Liver (tissue), 9 donors: ENCODE measurements around the gene SPHKAP. TPM values are rescaled to one million over a fixed set of nuclear protein-coding genes. Genes with fewer than 3 reads are reported as not detected.
"Not testable (repeated sequence)": the region's sequence is repeated elsewhere in the genome, so short reads cannot be mapped to it uniquely, and the experiment has no call there.

Experiments used
- DNase-seq: peaks from one replicate; pipeline ENCODE4 v3.0.0-alpha.2; 2017; ENCODE audit warnings: low spot score
- H3K27ac ChIP-seq, 2 donors: one replicate each; pipeline ENCODE4 v1.7.0; 2013; ENCODE audit warnings: inconsistent platforms in 2 of 2, low read length in 2 of 2, control low read depth in 1 of 2, low read depth in 1 of 2, mild to moderate bottlenecking in 1 of 2
- H3K27me3 ChIP-seq, 4 donors: one replicate each; pipeline versions ENCODE4 v1.6.1 to v1.7.0; 2013; ENCODE audit warnings: low read length in 3 of 4, inconsistent platforms in 1 of 4, mild to moderate bottlenecking in 1 of 4, moderate library complexity in 1 of 4; ENCODE audit not compliant: control insufficient read depth in 4 of 4, insufficient read depth in 4 of 4
- H3K36me3 ChIP-seq, 4 donors: one replicate each; pipeline versions ENCODE4 v1.6.1 to v1.7.0; 2013; ENCODE audit warnings: low read length in 3 of 4, mild to moderate bottlenecking in 3 of 4, low read depth in 1 of 4, moderate library complexity in 1 of 4; ENCODE audit not compliant: control insufficient read depth in 4 of 4, insufficient read depth in 3 of 4
- H3K4me1 ChIP-seq, 4 donors: one replicate each; pipeline versions ENCODE4 v1.6.1 to v1.7.0; 2013; ENCODE audit warnings: low read length in 3 of 4, mild to moderate bottlenecking in 3 of 4, moderate library complexity in 1 of 4; ENCODE audit not compliant: control insufficient read depth in 4 of 4, insufficient read depth in 4 of 4
- H3K4me3 ChIP-seq, 3 donors: one replicate each; pipeline versions ENCODE4 v1.6.1 to v1.7.0; 2013; ENCODE audit warnings: low read length in 3 of 3, control low read depth in 1 of 3, low read depth in 1 of 3, mild to moderate bottlenecking in 1 of 3
- H3K9ac ChIP-seq, 2 donors: one replicate each; pipeline ENCODE4 v1.7.0; 2013; ENCODE audit warnings: low read length in 2 of 2, mild to moderate bottlenecking in 2 of 2, moderate library complexity in 2 of 2, control low read depth in 1 of 2, low read depth in 1 of 2
- H3K9me3 ChIP-seq, 4 donors: one replicate each; pipeline versions ENCODE4 v1.6.1 to v1.7.0; 2013; ENCODE audit warnings: low read length in 3 of 4; ENCODE audit not compliant: control insufficient read depth in 4 of 4
- EGR1 ChIP-seq, 2 donors: IDR thresholded peaks; 2 replicates each; pipeline ENCODE4 v1.6.1; 2016 to 2018; ENCODE audit warnings: antibody characterized with exemption in 2 of 2, low read depth in 2 of 2
- FOXA1 ChIP-seq: IDR thresholded peaks from 2 replicates; pipeline ENCODE4 v1.6.1; 2016; ENCODE audit warnings: antibody characterized with exemption
- FOXA2 ChIP-seq: IDR thresholded peaks from 2 replicates; pipeline ENCODE4 v1.6.1; 2016; ENCODE audit warnings: antibody characterized with exemption
- GABPA ChIP-seq, 2 donors: IDR thresholded peaks in 1 of 2; conservative IDR thresholded peaks in 1 of 2; 2 replicates each; pipeline ENCODE4 v1.6.1; 2016; ENCODE audit warnings: antibody characterized with exemption in 2 of 2, mild to moderate bottlenecking in 1 of 2, moderate library complexity in 1 of 2
- HNF4A ChIP-seq, 2 donors: conservative IDR thresholded peaks; 2 replicates each; pipeline ENCODE4 v1.6.1; 2016; ENCODE audit warnings: antibody characterized with exemption in 2 of 2, mild to moderate bottlenecking in 2 of 2
- HNF4G ChIP-seq: IDR thresholded peaks from 2 replicates; pipeline ENCODE4 v1.6.1; 2016; ENCODE audit warnings: antibody characterized with exemption
- MAX ChIP-seq: IDR thresholded peaks from 2 replicates; pipeline ENCODE4 v1.6.1; 2016; ENCODE audit warnings: antibody characterized with exemption
- NR2F2 ChIP-seq: IDR thresholded peaks from 2 replicates; pipeline ENCODE4 v1.6.1; 2016; ENCODE audit warnings: antibody characterized with exemption
- RAD21 ChIP-seq, 2 donors: IDR thresholded peaks; 2 replicates each; pipeline ENCODE4 v1.6.1; 2016; ENCODE audit warnings: antibody characterized with exemption in 2 of 2, mild to moderate bottlenecking in 2 of 2
- REST ChIP-seq: IDR thresholded peaks from 2 replicates; pipeline ENCODE4 v1.6.1; 2016; ENCODE audit warnings: antibody characterized with exemption, mild to moderate bottlenecking
- RXRA ChIP-seq, 2 donors: IDR thresholded peaks; 2 replicates each; pipeline ENCODE4 v1.6.1; 2017 to 2018; ENCODE audit warnings: antibody characterized with exemption in 2 of 2, mild to moderate bottlenecking in 1 of 2
- SP1 ChIP-seq: IDR thresholded peaks from 2 replicates; pipeline ENCODE4 v1.6.1; 2018; ENCODE audit warnings: antibody characterized with exemption, mild to moderate bottlenecking
- TAF1 ChIP-seq: conservative IDR thresholded peaks from 2 replicates; pipeline ENCODE4 v1.6.1; 2016; ENCODE audit warnings: antibody characterized with exemption, mild to moderate bottlenecking
- YY1 ChIP-seq: IDR thresholded peaks from 2 replicates; pipeline ENCODE4 v1.6.1; 2016; ENCODE audit warnings: antibody characterized with exemption, mild to moderate bottlenecking
- WGBS: extraction: QIAGEN DNeasy Blood & Tissue Kit; methylation state at CpG from one replicate; pipeline ENCODE4 v1.1.7; 2013; 5-methylcytosine and 5-hydroxymethylcytosine counted together
- polyA plus RNA-seq, 2 donors: library from polyadenylated mRNA; stranded (reverse) in 1 of 2; unstranded in 1 of 2; fragments of 200-250 nt in 1 of 2; fragments of >200 nt in 1 of 2; fragmentation: Nextera tagmentation in 1 of 2; extraction: Ambion mirVana in 1 of 2; gene quantifications; one replicate each; pipeline versions ENCODE4 v1.2.1 to v1.2.3, GENCODE V29; 2013 to 2015
- total RNA-seq, 2 donors: library from RNA; depleted of rRNA; stranded (reverse); fragments of >200 nt; gene quantifications; one replicate each; pipeline ENCODE4 v1.2.3, GENCODE V29; 2014
- donor health status: healthy.
- donor health status: healthy.
- donor health status: healthy.
- donor health status: healthy.
- donor health status: healthy.

SPHKAP gene
- total and polyA plus RNA-seq, 4 donors, result not detected

- Histone ChIP-seq H3K36me3 (no peaks in the 10 kb centered on the region), H3K9ac (no peak overlapping the region), H3K27me3 (no peaks in the 10 kb centered on the region), H3K9me3 (no peaks in the 10 kb centered on the region), H3K27ac (no peak overlapping the region), H3K4me1 (no peaks in the 10 kb centered on the region), H3K4me3 (no peak overlapping the region)
- no peak for TF ChIP-seq TAF1
- no peak for TF ChIP-seq SP1
- no peak for TF ChIP-seq RAD21 (IDR thresholded peaks at IDR 0.05)
- no peak for TF ChIP-seq MAX
- TF ChIP-seq REST, result no peak
- DNase-seq, result no peak
- 70% methylated on average over 6 of the region's 6 CpGs for WGBS
Measured at GRCh38 chr2:228227466-228227865, 46.0 kb upstream of the SPHKAP start.

- TF ChIP-seq YY1 (no peak), RXRA (IDR thresholded peaks at IDR 0.05) (no peak), HNF4A (conservative IDR thresholded peaks at IDR 0.05) (peak in 1 of 2 donors; percentile 6), GABPA (IDR thresholded peaks at IDR 0.05 in 1 of 2, conservative IDR thresholded peaks at IDR 0.05 in 1 of 2) (no peak), RAD21 (IDR thresholded peaks at IDR 0.05) (no peak)
- no peak overlapping the region for H3K4me3 ChIP-seq
- no peaks in the 10 kb centered on the region for H3K27me3 ChIP-seq
- no peaks in the 10 kb centered on the region for H3K4me1 ChIP-seq
- H3K9me3 ChIP-seq, result no peaks in the 10 kb centered on the region
- H3K27ac ChIP-seq, result no peak overlapping the region
- DNase-seq, result no peak
- no peaks in the 10 kb centered on the region for H3K36me3 ChIP-seq
- no peak overlapping the region for H3K9ac ChIP-seq
Measured at GRCh38 chr2:228224410-228224809, 42.9 kb upstream of the SPHKAP start.

- not testable (repeated sequence) for H3K4me3 ChIP-seq, H3K4me1 ChIP-seq, H3K36me3 ChIP-seq, H3K9me3 ChIP-seq, H3K27ac ChIP-seq, H3K27me3 ChIP-seq, H3K9ac ChIP-seq, DNase-seq
- whole genome bisulfite sequencing, result 59% methylated on average over 2 of the region's 2 CpGs
Measured at GRCh38 chr2:228218593-228218992, 37.1 kb upstream of the SPHKAP start.

- WGBS, result 61% methylated on average over 2 of the region's 2 CpGs
- H3K4me1 ChIP-seq, result no peaks in the 10 kb centered on the region
- no peak overlapping the region for H3K9ac ChIP-seq
- no peak overlapping the region for H3K27ac ChIP-seq
- no peaks in the 10 kb centered on the region for H3K36me3 ChIP-seq
- H3K27me3 ChIP-seq, result peaks cover 0 to 3% (median 0%) of the 10 kb centered on the region in 4 donors
- no peak for DNase-seq
- H3K4me3 ChIP-seq, result no peak overlapping the region
- H3K9me3 ChIP-seq, result peaks cover 0 to 3% (median 0%) of the 10 kb centered on the region in 4 donors
- TF ChIP-seq EGR1 (IDR thresholded peaks at IDR 0.05; ENCODE audit: low read depth in 2 of 2), result no peak
- no peak for TF ChIP-seq MAX
- no peak for TF ChIP-seq RAD21 (IDR thresholded peaks at IDR 0.05)
- no peak for TF ChIP-seq HNF4G
- TF ChIP-seq YY1, result no peak
- no peak for TF ChIP-seq SP1
- TF ChIP-seq NR2F2, result no peak
- TF ChIP-seq FOXA1, result no peak
- no peak for TF ChIP-seq REST
- no peak for TF ChIP-seq TAF1
- TF ChIP-seq HNF4A (conservative IDR thresholded peaks at IDR 0.05), result no peak
- no peak for TF ChIP-seq RXRA (IDR thresholded peaks at IDR 0.05)
- no peak for TF ChIP-seq FOXA2
- no peak for TF ChIP-seq GABPA (IDR thresholded peaks at IDR 0.05 in 1 of 2, conservative IDR thresholded peaks at IDR 0.05 in 1 of 2)
Measured at GRCh38 chr2:228197504-228197903, 16.0 kb upstream of the SPHKAP start.
